ENCODE results near the gene KANSL1. TPM values are rescaled to one million over a fixed set of nuclear protein-coding genes. Genes with fewer than 3 reads are reported as not detected.

KANSL1 gene
- total and polyA plus RNA-seq, 9 of the 15 experiments (the other 6 are each of a cell fraction or from before 2014, with no cell fraction given): 3.6 to 55.4 (median 31.8) TPM

- DNase-seq (ENCODE audit: extremely low read depth in 1 of 4, low spot score in 3 of 4): no peak
- Histone ChIP-seq H3K9me3 (replicated peaks; ENCODE audit: control insufficient read depth, insufficient read depth, low read depth, low read length) (no peaks in the 10 kb centered on the region), H3K4me2 (ENCODE audit: insufficient read depth, low read length) (no peak overlapping the region), H3K27ac (ENCODE audit: extremely low read depth, low read depth, low read length) (no peak overlapping the region), H3K79me2 (ENCODE audit: control insufficient read depth, insufficient read depth, low read length) (peaks cover 13% of the 10 kb centered on the region; the same call in 2 of the 3 replicates), H3K36me3 (ENCODE audit: control insufficient read depth, insufficient read depth, low read length) (peaks cover 90% of the 10 kb centered on the region), H3K9me1 (ENCODE audit: control insufficient read depth, insufficient read depth, low read length) (no peaks in the 10 kb centered on the region), H3K27me3 (ENCODE audit: control insufficient read depth in 2 of 2, insufficient read depth in 2 of 2, low read length in 2 of 2) (no peaks in the 10 kb centered on the region), H3K4me1 (replicated peaks in 1 of 2; ENCODE audit: control insufficient read depth in 2 of 2, insufficient read depth in 2 of 2, low read length in 2 of 2) (peaks cover 0 to 5% of the 10 kb centered on the region in 2 experiments; a peak in 2 of 5 replicates), H2AFZ (ENCODE audit: low read depth, low read length) (no peak overlapping the region), H4K20me1 (replicated peaks; ENCODE audit: control insufficient read depth, insufficient read depth, low read length) (no peaks in the 10 kb centered on the region), H3K9ac (ENCODE audit: insufficient read depth in 1 of 2, low read depth in 2 of 2, low read length in 2 of 2) (no peak overlapping the region), H3K4me3 (no peak overlapping the region)
- TF ChIP-seq ZNF778 (CRISPR knock-in tag; IDR thresholded peaks at IDR 0.05): no peak
- TF ChIP-seq KDM5B (IDR thresholded peaks at IDR 0.05; ENCODE audit: insufficient replicate concordance, low read depth, low read length): no peak
- no peak for TF ChIP-seq MECOM (CRISPR knock-in tag; IDR thresholded peaks at IDR 0.05)
- TF ChIP-seq, protein P1, sequence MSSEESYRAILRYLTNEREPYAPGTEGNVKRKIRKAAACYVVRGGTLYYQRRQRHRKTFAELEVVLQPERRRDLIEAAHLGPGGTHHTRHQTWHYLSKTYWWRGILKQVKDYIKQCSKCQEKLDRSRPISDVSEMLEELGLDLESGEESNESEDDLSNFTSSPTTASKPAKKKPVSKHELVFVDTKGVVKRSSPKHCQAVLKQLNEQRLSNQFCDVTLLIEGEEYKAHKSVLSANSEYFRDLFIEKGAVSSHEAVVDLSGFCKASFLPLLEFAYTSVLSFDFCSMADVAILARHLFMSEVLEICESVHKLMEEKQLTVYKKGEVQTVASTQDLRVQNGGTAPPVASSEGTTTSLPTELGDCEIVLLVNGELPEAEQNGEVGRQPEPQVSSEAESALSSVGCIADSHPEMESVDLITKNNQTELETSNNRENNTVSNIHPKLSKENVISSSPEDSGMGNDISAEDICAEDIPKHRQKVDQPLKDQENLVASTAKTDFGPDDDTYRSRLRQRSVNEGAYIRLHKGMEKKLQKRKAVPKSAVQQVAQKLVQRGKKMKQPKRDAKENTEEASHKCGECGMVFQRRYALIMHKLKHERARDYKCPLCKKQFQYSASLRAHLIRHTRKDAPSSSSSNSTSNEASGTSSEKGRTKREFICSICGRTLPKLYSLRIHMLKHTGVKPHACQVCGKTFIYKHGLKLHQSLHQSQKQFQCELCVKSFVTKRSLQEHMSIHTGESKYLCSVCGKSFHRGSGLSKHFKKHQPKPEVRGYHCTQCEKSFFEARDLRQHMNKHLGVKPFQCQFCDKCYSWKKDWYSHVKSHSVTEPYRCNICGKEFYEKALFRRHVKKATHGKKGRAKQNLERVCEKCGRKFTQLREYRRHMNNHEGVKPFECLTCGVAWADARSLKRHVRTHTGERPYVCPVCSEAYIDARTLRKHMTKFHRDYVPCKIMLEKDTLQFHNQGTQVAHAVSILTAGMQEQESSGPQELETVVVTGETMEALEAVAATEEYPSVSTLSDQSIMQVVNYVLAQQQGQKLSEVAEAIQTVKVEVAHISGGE (CRISPR knock-in tag; IDR thresholded peaks at IDR 0.05): no peak
- no peak for TF ChIP-seq ZNF143 (CRISPR knock-in tag; IDR thresholded peaks at IDR 0.05)
- no peak for TF ChIP-seq POLR3G (IDR thresholded peaks at IDR 0.05; ENCODE audit: extremely low read depth, insufficient read length, insufficient replicate concordance)
- TF ChIP-seq, protein P2, sequence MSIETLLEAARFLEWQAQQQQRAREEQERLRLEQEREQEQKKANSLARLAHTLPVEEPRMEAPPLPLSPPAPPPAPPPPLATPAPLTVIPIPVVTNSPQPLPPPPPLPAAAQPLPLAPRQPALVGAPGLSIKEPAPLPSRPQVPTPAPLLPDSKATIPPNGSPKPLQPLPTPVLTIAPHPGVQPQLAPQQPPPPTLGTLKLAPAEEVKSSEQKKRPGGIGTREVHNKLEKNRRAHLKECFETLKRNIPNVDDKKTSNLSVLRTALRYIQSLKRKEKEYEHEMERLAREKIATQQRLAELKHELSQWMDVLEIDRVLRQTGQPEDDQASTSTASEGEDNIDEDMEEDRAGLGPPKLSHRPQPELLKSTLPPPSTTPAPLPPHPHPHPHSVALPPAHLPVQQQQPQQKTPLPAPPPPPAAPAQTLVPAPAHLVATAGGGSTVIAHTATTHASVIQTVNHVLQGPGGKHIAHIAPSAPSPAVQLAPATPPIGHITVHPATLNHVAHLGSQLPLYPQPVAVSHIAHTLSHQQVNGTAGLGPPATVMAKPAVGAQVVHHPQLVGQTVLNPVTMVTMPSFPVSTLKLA (conservative IDR thresholded peaks at IDR 0.05): no peak
- CTCF ChIA-PET (ENCODE audit: low intra/inter-chr PET ratio): interaction anchor here (0.5 to 0.6 kb wide), 2 partner anchors 145 to 165 kb away, joined by 3 read pairs; partner anchors contain the start of gene KANSL1
- in situ Hi-C loops (cut with MboI): no loop called here
- intact Hi-C loops (cut with micrococcal nuclease): no loop called here
- no peak for FAIRE-seq
- WGBS (ENCODE audit: insufficient coverage, low coverage, missing lambda C conversion rate): 91% methylated on average over 8 of the region's 8 CpGs
- no TSS peak for BruUV-seq (replicated peaks)
- POLR2A ChIA-PET: no interaction called here
- no peak for ATAC-seq
Observed at GRCh38 chr17:46047856-46048255, 145.4 kb downstream of the KANSL1 start.

Data from K562 (cell line).